Measurements from ENCODE around the gene ACBD3. TPM values are rescaled to one million over a fixed set of nuclear protein-coding genes. Genes with fewer than 3 reads are reported as not detected.

Gene ACBD3
- total and polyA plus RNA-seq, 10 of the 15 experiments (the other 5 are each of a cell fraction or from before 2014, with no cell fraction given) = 7.5 to 27.9 (median 20.3) TPM

- TF ChIP-seq SMC3 (IDR thresholded peaks at IDR 0.05; ENCODE audit: borderline replicate concordance, low read length) (no peak), MYC (IDR thresholded peaks at IDR 0.05; ENCODE audit: insufficient read depth, insufficient read length, insufficient replicate concordance, low read length, severe bottlenecking) (no peak), NRF1 (conservative IDR thresholded peaks at IDR 0.05; ENCODE audit: low read depth, low read length) (no peak), PBX3 (IDR thresholded peaks at IDR 0.05; ENCODE audit: insufficient replicate concordance, low read depth, low read length) (no peak), TAF1 (IDR thresholded peaks at IDR 0.05; ENCODE audit: borderline replicate concordance, low read depth, low read length) (no peak), ASH2L (IDR thresholded peaks at IDR 0.05; ENCODE audit: borderline replicate concordance, low read depth) (no peak), MEF2B (IDR thresholded peaks at IDR 0.05; ENCODE audit: partially characterized antibody, poor library complexity, severe bottlenecking) (no peak), SREBF1 (IDR thresholded peaks at IDR 0.05; ENCODE audit: low read length) (no peak), IRF4 (IDR thresholded peaks at IDR 0.05; ENCODE audit: low read depth, low read length) (no peak), RCOR1 (conservative IDR thresholded peaks at IDR 0.05; ENCODE audit: low read depth, low read length) (no peak), STAT1 (conservative IDR thresholded peaks at IDR 0.05) (no peak), USF2 (IDR thresholded peaks at IDR 0.05; ENCODE audit: borderline replicate concordance, low read depth, low read length) (no peak)
- no peak overlapping the region for H2AFZ ChIP-seq (ENCODE audit: control insufficient read depth, low read depth, low read length)
- intact Hi-C loops (cut with micrococcal nuclease; ENCODE audit: unreplicated experiment) = no loop called here
- SMC1A ChIA-PET (ENCODE audit: uncharacterized antibody, unreplicated experiment) = interaction anchor here (1.0 to 1.7 kb wide), 2 partner anchors 16 to 41 kb away, joined by 3 to 4 read pairs; no protein-coding TSS in a partner anchor
- no TSS peak for BruUV-seq (replicated peaks)
- FAIRE-seq (no peak), DNase-seq (ENCODE audit: low read depth, low spot score) (no peak), ATAC-seq (no peak)
- no peaks in the 10 kb centered on the region for H3K27me3 ChIP-seq (replicated peaks in 1 of 2; ENCODE audit: control insufficient read depth in 2 of 2, insufficient read depth in 2 of 2, low read length in 1 of 2)
- 96% methylated on average over 8 of the region's 9 CpGs for WGBS (ENCODE audit: insufficient coverage, insufficient replicate concordance, low lambda C conversion rate, missing lambda C conversion rate)
- CTCF ChIA-PET = interaction anchor here (0.6 to 4.7 kb wide), 8 partner anchors 15 to 1239 kb away, joined by 3 to 23 read pairs (median 4); no protein-coding TSS in a partner anchor
- H3K36me3 ChIP-seq (ENCODE audit: control insufficient read depth in 2 of 2, insufficient read depth in 2 of 2, low read length in 1 of 2) = peaks cover 0 to 25% of the 10 kb centered on the region in 2 experiments; a peak in 3 of 4 replicates
- no peaks in the 10 kb centered on the region for H3K9me3 ChIP-seq (replicated peaks; ENCODE audit: control insufficient read depth, insufficient read depth, low read length)
- H3K79me2 ChIP-seq (ENCODE audit: control insufficient read depth, insufficient read depth, low read length) = peaks cover 5% of the 10 kb centered on the region
- POLR2A ChIA-PET = no interaction called here
- H3K4me2 ChIP-seq (ENCODE audit: control insufficient read depth, insufficient read depth) = no peak overlapping the region
- H3K4me1 ChIP-seq (ENCODE audit: control insufficient read depth, insufficient read depth, low read length) = no peaks in the 10 kb centered on the region
- no peak overlapping the region for H3K27ac ChIP-seq (ENCODE audit: control insufficient read depth, insufficient read depth)
- in situ Hi-C loops (cut with MboI) = no loop called here
- no peak overlapping the region for H3K9ac ChIP-seq (ENCODE audit: control insufficient read depth, insufficient read depth, low read length)
- RAD21 ChIA-PET (ENCODE audit: unreplicated experiment) = no interaction called here
- no peak overlapping the region for H3K4me3 ChIP-seq
- H4K20me1 ChIP-seq (ENCODE audit: control insufficient read depth, insufficient read depth) = no peaks in the 10 kb centered on the region
Measured at GRCh38 chr1:226166341-226166740, 20.2 kb downstream of the ACBD3 start.

Measured in GM12878 (cell line).